Eye (tissue), 1 donor: ENCODE measurements around the gene KLK7.

Experiments used
- DNase-seq: peaks from one replicate; pipeline ENCODE4 v3.0.0-alpha.2; 2015

The KLK7 gene

GRCh38 chr19:50983625-50984292 is at the start of gene KLK7:
TSS of gene KLK7 (minus strand) at chr19:50983917. CDS start at chr19:50982399, 1,518 bp downstream.
- DNase-seq, result no peak

GRCh38 chr19:51031880-51032225 is 48.1 kb upstream of the KLK7 start:
- DNase-seq, result no peak

GRCh38 chr19:51031220-51031879 is 47.6 kb upstream of the KLK7 start:
- DNase-seq, result no peak

- no peak for DNase-seq
These were observed 46.9 kb upstream of the KLK7 start for GRCh38 chr19:51030631-51031030.

- no peak for DNase-seq
These were observed 46.0 kb upstream of the KLK7 start for GRCh38 chr19:51029718-51030117.

GRCh38 chr19:51027873-51028272 is 44.2 kb upstream of the KLK7 start:
- no peak for DNase-seq

GRCh38 chr19:51027126-51027806 is 43.5 kb upstream of the KLK7 start:
- DNase-seq, result no peak

GRCh38 chr19:51026554-51026831 is 42.8 kb upstream of the KLK7 start, which contains the start of gene KLK11:
TSS of gene KLK11 (minus strand) at chr19:51026616. CDS start at chr19:51025631, 985 bp downstream.
- no peak for DNase-seq

GRCh38 chr19:51025809-51026553 is 42.3 kb upstream of the KLK7 start:
- DNase-seq, result no peak

- no peak for DNase-seq
These were observed 41.7 kb upstream of the KLK7 start for GRCh38 chr19:51025401-51025800.

- DNase-seq, result no peak
These were observed 41.2 kb upstream of the KLK7 start for GRCh38 chr19:51024924-51025323.

- no peak for DNase-seq
These were observed 40.2 kb upstream of the KLK7 start for GRCh38 chr19:51023946-51024345.

- DNase-seq, result no peak
These were observed 38.8 kb upstream of the KLK7 start for GRCh38 chr19:51022526-51022925.

- peak; percentile 79 for DNase-seq
These were observed 37.4 kb upstream of the KLK7 start for GRCh38 chr19:51020988-51021651.

GRCh38 chr19:51019544-51019925 is 35.8 kb upstream of the KLK7 start, which contains the start of gene KLK10:
TSS of gene KLK10 (minus strand) at chr19:51019709. CDS start at chr19:51019130, 579 bp downstream.
- DNase-seq, result no peak

GRCh38 chr19:51018745-51019543 is 35.2 kb upstream of the KLK7 start:
- DNase-seq, result peak; percentile 36

GRCh38 chr19:51016798-51017683 is 33.3 kb upstream of the KLK7 start:
- peak; percentile 74 for DNase-seq

GRCh38 chr19:51015691-51016267 is 32.1 kb upstream of the KLK7 start:
- DNase-seq, result no peak

- DNase-seq, result no peak
These were observed 30.5 kb upstream of the KLK7 start for GRCh38 chr19:51014242-51014641.

- DNase-seq, result no peak
These were observed 29.0 kb upstream of the KLK7 start for GRCh38 chr19:51012661-51013190.
